OCI-LY1 (cell line): ENCODE measurements around the gene NPTX1.

Source experiments
- H2AFZ ChIP-seq: fragments of 200-600 bp; sonication (generic), shearing (Covaris generic); 2 replicates; pipeline ENCODE4 v1.6.0; 2014; ENCODE audit warnings: antibody characterized with exemption, mild to moderate bottlenecking, low read length
- H3F3A ChIP-seq: fragments of 200-600 bp; sonication (generic), shearing (Covaris generic); 2 replicates; pipeline ENCODE4 v1.6.0; 2014; ENCODE audit warnings: mild to moderate bottlenecking, antibody characterized with exemption, low read length, moderate library complexity; ENCODE audit not compliant: insufficient read depth
- H3K27ac ChIP-seq: fragments of 200-600 bp; sonication (generic); 2 replicates; pipeline ENCODE4 v1.5.1; 2014; ENCODE audit warnings: low read length, mixed run types, mild to moderate bottlenecking, low read depth; ENCODE audit not compliant: poor library complexity, severe bottlenecking
- H3K27me3 ChIP-seq: fragments of 200-600 bp; sonication (generic); 2 replicates; pipeline ENCODE4 v1.6.0; 2014; ENCODE audit warnings: antibody characterized with exemption, mild to moderate bottlenecking, low read length, moderate library complexity; ENCODE audit not compliant: insufficient read depth
- H3K36me3 ChIP-seq: fragments of 200-600 bp; sonication (generic); 2 replicates; pipeline ENCODE4 v1.6.1; 2014; ENCODE audit warnings: mild to moderate bottlenecking, antibody characterized with exemption, low read length, moderate library complexity, mixed read lengths; ENCODE audit not compliant: insufficient read depth
- H3K4me1 ChIP-seq: fragments of 200-600 bp; sonication (generic); 2 replicates; pipeline ENCODE4 v1.5.1; 2014; ENCODE audit warnings: mild to moderate bottlenecking, low read length, moderate library complexity; ENCODE audit not compliant: insufficient read depth, severe bottlenecking
- H3K4me2 ChIP-seq: fragments of 200-600 bp; sonication (generic), shearing (Covaris generic); 2 replicates; pipeline ENCODE4 v1.6.1; 2014; ENCODE audit warnings: low read length
- H3K4me3 ChIP-seq: fragments of 200-600 bp; sonication (generic); 2 replicates; pipeline ENCODE4 v1.5.1; 2014; ENCODE audit warnings: low read length, low read depth, mild to moderate bottlenecking, mixed read lengths; ENCODE audit not compliant: poor library complexity, severe bottlenecking
- H3K79me2 ChIP-seq: fragments of 200-600 bp; shearing (Covaris generic); 2 replicates; pipeline ENCODE4 v1.6.1; 2016; ENCODE audit warnings: mixed run types, low read length, mixed read lengths; ENCODE audit not compliant: insufficient read depth
- H3K9ac ChIP-seq: fragments of 200-600 bp; sonication (generic), shearing (Covaris generic); 2 replicates; pipeline ENCODE4 v1.6.1; 2014; ENCODE audit warnings: mild to moderate bottlenecking, low read length, mixed read lengths
- H3K9me2 ChIP-seq: fragments of 200-600 bp; sonication (generic), shearing (Covaris generic); 2 replicates; pipeline ENCODE4 v1.6.1; 2014; ENCODE audit warnings: low read depth, mild to moderate bottlenecking, low read length, mixed read lengths
- H3K9me3 ChIP-seq: fragments of 200-600 bp; shearing (Covaris generic); 2 replicates; pipeline ENCODE4 v1.6.1; 2014; ENCODE audit warnings: low read length, mixed read lengths
- H4K20me1 ChIP-seq: fragments of 200-600 bp; sonication (generic), shearing (Covaris generic); 2 replicates; pipeline ENCODE4 v1.6.0; 2016; ENCODE audit warnings: mild to moderate bottlenecking, low read length; ENCODE audit not compliant: insufficient read depth
- CTCF ChIP-seq: fragments of 200-600 bp; sonication (generic), shearing (Covaris generic); IDR thresholded peaks from 2 replicates; pipeline ENCODE4 v1.5.1; 2017; ENCODE audit warnings: mild to moderate bottlenecking, antibody characterized with exemption, low read length, moderate library complexity, mixed read lengths
- EZH2 ChIP-seq: fragments of 200-600 bp; sonication (generic), shearing (Covaris generic); IDR thresholded peaks from 2 replicates; pipeline ENCODE4 v1.8.0; 2017; ENCODE audit warnings: borderline replicate concordance, mixed run types, mild to moderate bottlenecking, antibody characterized with exemption, low read length, moderate library complexity, mixed read lengths

The NPTX1 gene

GRCh38 chr17:80449194-80449929, 27.0 kb downstream of the NPTX1 start:
- Histone ChIP-seq H3K9me2 (no peaks in the 10 kb centered on the region), H3K9me3 (no peaks in the 10 kb centered on the region), H3K4me3 (no peak overlapping the region), H3K27me3 (peaks cover 7% of the 10 kb centered on the region; the same call in 1 of the 2 replicates), H2AFZ (no peak overlapping the region), H4K20me1 (no peaks in the 10 kb centered on the region), H3F3A (no peaks in the 10 kb centered on the region), H3K4me2 (no peak overlapping the region), H3K9ac (no peak overlapping the region), H3K4me1 (peaks cover 13% of the 10 kb centered on the region), H3K27ac (no peak overlapping the region), H3K36me3 (no peaks in the 10 kb centered on the region), H3K79me2 (no peaks in the 10 kb centered on the region)
- TF ChIP-seq CTCF: no peak
- TF ChIP-seq EZH2: no peak

- H3F3A ChIP-seq: no peaks in the 10 kb centered on the region
- no peak overlapping the region for H3K4me2 ChIP-seq
- no peaks in the 10 kb centered on the region for H3K9me2 ChIP-seq
- H4K20me1 ChIP-seq: no peaks in the 10 kb centered on the region
- no peak overlapping the region for H2AFZ ChIP-seq
- no peak overlapping the region for H3K27ac ChIP-seq
- H3K4me3 ChIP-seq: no peak overlapping the region
- H3K79me2 ChIP-seq: no peaks in the 10 kb centered on the region
- no peak for TF ChIP-seq CTCF
- TF ChIP-seq EZH2: no peak
- H3K4me1 ChIP-seq: no peaks in the 10 kb centered on the region
- H3K9ac ChIP-seq: no peak overlapping the region
- peaks cover 7% of the 10 kb centered on the region; the same call in 1 of the 2 replicates for H3K27me3 ChIP-seq
- H3K36me3 ChIP-seq: no peaks in the 10 kb centered on the region
- no peaks in the 10 kb centered on the region for H3K9me3 ChIP-seq
Observed at GRCh38 chr17:80447790-80448189, 28.6 kb downstream of the NPTX1 start.

GRCh38 chr17:80446645-80447405, 29.6 kb downstream of the NPTX1 start:
- TF ChIP-seq EZH2: no peak
- TF ChIP-seq CTCF: no peak
- Histone ChIP-seq H2AFZ (no peak overlapping the region), H3K36me3 (no peaks in the 10 kb centered on the region), H3K9me3 (no peaks in the 10 kb centered on the region), H3K4me1 (no peaks in the 10 kb centered on the region), H3K4me2 (no peak overlapping the region), H3K27ac (no peak overlapping the region), H3K27me3 (peaks cover 7% of the 10 kb centered on the region; the same call in 1 of the 2 replicates), H4K20me1 (no peaks in the 10 kb centered on the region), H3K9ac (no peak overlapping the region), H3K79me2 (no peaks in the 10 kb centered on the region), H3K9me2 (no peaks in the 10 kb centered on the region), H3K4me3 (no peak overlapping the region), H3F3A (no peaks in the 10 kb centered on the region)
